BLaER1 (cell line): Measurements from ENCODE around the gene HES5.
"Not testable (repeated sequence)": the region's sequence is repeated elsewhere in the genome, so short reads cannot be mapped to it uniquely, and the experiment has no call there.

Experiments
- H3K27ac ChIP-seq: shearing (Covaris generic); formaldehyde crosslinking; 2 replicates; pipeline ENCODE4 v1.8.1; 2022
- H3K27me3 ChIP-seq: shearing (Covaris generic); formaldehyde crosslinking; 2 replicates; pipeline ENCODE4 v1.8.1; 2022
- H3K36me3 ChIP-seq: shearing (Covaris generic); formaldehyde crosslinking; 2 replicates; pipeline ENCODE4 v1.8.1; 2022
- H3K4me1 ChIP-seq: shearing (Covaris generic); formaldehyde crosslinking; 2 replicates; pipeline ENCODE4 v1.8.1; 2022
- H3K4me2 ChIP-seq: shearing (Covaris generic); formaldehyde crosslinking; 2 replicates; pipeline ENCODE4 v1.8.1; 2022
- H3K4me3 ChIP-seq: shearing (Covaris generic); formaldehyde crosslinking; 2 replicates; pipeline ENCODE4 v1.8.1; 2022
- H3K9ac ChIP-seq: shearing (Covaris generic); formaldehyde crosslinking; 2 replicates; pipeline ENCODE4 v1.8.1; 2022
- H3K9me3 ChIP-seq: shearing (Covaris generic); formaldehyde crosslinking; 2 replicates; pipeline ENCODE4 v1.8.1; 2022
- H4K20me1 ChIP-seq: shearing (Covaris generic); formaldehyde crosslinking; 2 replicates; pipeline ENCODE4 v1.8.1; 2022
- Cebpa-rat ChIP-seq: shearing (Covaris generic); IDR thresholded peaks from 2 replicates; pipeline ENCODE4 v1.8.1; 2022

The HES5 gene

DNA sequence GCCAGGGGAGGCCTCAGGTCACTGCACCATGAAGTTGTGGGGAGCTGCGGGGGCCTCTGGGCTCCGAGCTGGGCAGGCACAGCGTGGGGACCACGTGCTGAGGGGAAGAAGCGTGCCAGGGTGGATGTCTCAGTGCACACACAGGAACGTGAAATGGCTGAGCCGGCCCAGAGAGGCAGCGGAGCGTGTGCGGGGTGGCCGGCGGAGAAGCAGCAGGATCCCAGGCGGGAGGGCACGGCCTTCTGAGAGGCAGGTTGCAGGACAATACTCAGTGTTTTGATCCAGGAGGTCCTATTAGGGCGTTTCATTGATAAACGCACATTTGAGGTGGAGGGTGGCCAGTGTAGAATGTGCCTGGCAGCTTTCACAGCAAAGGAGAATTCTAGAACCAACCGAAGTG is 39.0 kb upstream of the HES5 start:
- peak overlapping the region; percentile 79 for H3K4me2 ChIP-seq

DNA sequence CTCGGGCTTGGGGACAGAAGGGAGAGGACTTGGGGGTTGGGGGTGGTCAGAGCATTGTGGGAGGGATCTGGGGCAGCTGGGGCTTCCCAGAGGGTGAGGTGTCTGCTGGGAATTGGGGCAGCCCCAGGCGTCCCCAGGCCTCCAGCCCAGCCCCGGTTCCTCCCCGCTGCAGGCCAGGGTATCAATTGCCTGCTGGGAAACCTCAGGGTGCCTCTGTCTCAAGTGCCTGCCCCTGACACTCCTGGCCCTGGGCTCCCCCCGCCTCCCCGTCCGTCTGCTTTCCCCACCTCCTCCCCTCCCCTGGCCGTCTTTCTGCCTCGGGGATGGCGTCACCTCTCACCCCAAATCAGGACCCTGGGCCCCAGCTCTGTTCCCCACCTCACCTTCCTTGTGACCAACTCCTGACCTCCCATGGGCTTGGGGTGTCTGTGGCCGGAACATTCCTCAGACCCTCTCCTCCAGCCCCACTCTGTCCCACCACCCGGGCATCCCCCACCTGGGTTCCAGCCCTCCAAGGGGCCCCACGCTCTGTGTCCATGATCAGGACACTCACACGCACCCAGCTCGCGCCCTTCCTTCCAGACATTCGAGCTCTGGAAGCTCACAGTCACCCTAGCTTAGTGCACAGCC is 38.2 kb upstream of the HES5 start:
- H3K9ac ChIP-seq, H3K36me3 ChIP-seq, H3K27me3 ChIP-seq, H3K27ac ChIP-seq, H3K9me3 ChIP-seq, H3K4me3 ChIP-seq, H4K20me1 ChIP-seq: not testable (repeated sequence)
- Histone ChIP-seq H3K4me1 (peaks cover 66% of the 10 kb centered on the region), H3K4me2 (peak overlapping the region; percentile 79)

More for the DNA sequence above, 39.0 kb upstream of the HES5 start:
- no peaks in the 10 kb centered on the region for H3K27me3 ChIP-seq
- H3K9ac ChIP-seq, result no peak overlapping the region
- no peaks in the 10 kb centered on the region for H4K20me1 ChIP-seq
- no peak for TF ChIP-seq Cebpa-rat
- no peak overlapping the region for H3K27ac ChIP-seq
- H3K36me3 ChIP-seq, result no peaks in the 10 kb centered on the region
- no peak overlapping the region for H3K4me3 ChIP-seq
- H3K9me3 ChIP-seq, result peaks cover 13% of the 10 kb centered on the region
- peaks cover 58% of the 10 kb centered on the region for H3K4me1 ChIP-seq

DNA sequence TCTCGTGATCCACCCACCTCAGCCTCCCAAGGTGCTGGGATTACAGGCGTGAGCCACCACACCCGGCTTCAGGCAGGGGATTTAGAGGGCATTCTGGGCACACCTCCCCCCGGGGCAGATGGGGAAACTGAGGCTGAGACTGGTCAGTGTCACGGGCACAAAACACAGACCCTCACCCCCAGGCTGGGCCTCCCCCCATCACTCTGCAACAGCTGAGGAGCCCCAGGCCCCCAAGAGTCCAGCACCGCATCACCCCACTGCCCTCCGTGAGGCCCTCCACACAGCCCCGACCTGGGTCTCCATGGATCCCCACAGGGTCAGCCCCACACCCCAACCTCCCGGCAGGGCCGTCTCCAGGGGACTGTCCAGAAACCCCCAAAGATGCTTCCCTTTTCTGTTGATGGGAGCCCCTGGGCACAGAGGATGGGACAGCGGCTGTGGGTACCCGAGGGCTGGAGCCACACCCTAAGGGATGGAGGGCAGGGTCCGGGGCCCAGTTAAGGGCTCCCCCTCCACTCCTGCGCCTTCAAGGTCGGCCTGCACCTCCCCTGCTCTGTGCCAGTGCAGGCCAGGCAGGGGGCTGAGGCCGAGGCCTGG is 37.1 kb upstream of the HES5 start:
- no peaks in the 10 kb centered on the region for H3K27me3 ChIP-seq
- H3K4me1 ChIP-seq, result peaks cover 77% of the 10 kb centered on the region
- H3K9ac ChIP-seq, result no peak overlapping the region
- TF ChIP-seq Cebpa-rat, result no peak
- no peak overlapping the region for H3K4me3 ChIP-seq
- no peak overlapping the region for H3K27ac ChIP-seq
- H3K9me3 ChIP-seq, result no peaks in the 10 kb centered on the region
- no peak overlapping the region for H3K4me2 ChIP-seq
- no peaks in the 10 kb centered on the region for H4K20me1 ChIP-seq
- no peaks in the 10 kb centered on the region for H3K36me3 ChIP-seq

DNA sequence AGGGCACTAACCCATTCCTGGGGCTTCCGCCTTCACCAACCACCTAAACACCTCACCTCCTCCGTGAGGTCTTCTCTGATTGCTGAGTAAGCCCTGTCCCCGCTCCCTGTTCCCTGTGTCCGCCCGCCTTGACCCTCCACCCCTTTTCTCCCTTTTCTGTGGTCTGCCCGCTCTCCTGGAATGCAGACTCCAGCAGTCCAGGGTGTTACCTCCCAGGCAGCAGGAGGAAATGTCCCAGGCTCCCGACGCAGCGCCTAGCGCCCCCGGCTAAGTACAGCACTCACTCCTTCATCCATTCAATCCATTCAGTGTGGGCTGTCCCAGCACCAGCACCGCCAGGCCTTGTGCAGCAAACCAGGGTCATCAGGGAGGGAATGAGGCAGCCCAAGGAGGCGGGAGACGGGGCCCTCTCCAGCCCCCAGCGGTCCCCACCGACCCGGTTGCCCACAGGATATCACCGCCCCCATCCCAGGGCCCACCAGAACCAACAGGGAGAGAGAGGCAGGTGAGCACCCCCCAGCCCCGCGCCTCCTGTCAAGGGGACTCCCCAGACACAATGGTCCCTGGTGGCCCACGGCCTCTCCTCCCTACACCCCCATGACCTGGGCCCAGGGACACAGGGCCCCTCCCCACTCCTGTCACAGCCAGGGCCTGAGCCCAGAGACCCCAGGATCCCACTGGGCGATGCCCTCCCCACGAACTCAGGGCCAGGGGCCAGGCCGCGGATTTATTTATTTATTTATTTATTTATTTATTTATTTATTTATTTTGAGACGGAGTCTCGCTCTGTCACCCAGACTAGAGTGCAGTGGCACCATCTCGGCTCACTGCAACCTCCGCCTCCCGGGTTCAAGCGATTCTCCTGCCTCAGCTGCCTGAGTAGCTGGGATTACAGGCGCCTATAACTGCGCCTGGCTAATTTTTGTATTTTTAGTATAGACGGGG is 36.3 kb upstream of the HES5 start:
- H4K20me1 ChIP-seq, result no peaks in the 10 kb centered on the region
- H3K4me2 ChIP-seq, result peak overlapping the region; percentile 92; the same call in 1 of the 2 replicates
- no peak overlapping the region for H3K27ac ChIP-seq
- H3K9ac ChIP-seq, result no peak overlapping the region
- TF ChIP-seq Cebpa-rat, result no peak
- H3K4me1 ChIP-seq, result peaks cover 85% of the 10 kb centered on the region
- no peaks in the 10 kb centered on the region for H3K36me3 ChIP-seq
- no peaks in the 10 kb centered on the region for H3K27me3 ChIP-seq
- no peaks in the 10 kb centered on the region for H3K9me3 ChIP-seq
- no peak overlapping the region for H3K4me3 ChIP-seq

DNA sequence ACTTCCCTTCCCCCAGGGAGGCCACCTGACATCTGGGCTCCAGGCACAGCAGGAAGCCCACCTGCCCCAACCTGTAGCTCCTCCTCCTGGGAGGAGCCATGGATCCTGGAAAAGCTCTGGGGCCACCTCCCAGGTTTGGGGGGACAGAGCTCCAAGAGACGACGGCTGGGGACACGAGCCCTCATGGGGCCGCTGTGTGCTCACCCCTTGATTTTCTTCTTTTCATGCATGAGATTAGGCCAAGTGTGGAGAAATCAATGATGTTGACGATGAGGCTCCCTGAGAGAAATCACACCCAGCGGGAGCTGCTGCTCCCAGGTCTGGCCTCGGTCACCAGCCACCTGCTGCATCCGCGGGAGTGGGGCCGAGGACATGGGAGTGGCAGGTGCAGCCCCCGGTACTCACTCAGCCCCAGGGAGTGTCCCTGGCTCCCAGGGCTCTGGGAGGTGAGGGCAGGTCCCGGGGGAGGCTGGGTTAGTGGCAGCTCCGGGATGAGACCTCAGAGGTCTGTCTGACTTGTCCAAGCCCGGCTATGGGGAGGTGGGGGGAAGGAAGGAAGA is 34.8 kb upstream of the HES5 start:
- 0 out of 2 replicates have a peak overlapping the region, but pooled peaks have one; percentile 18 for H3K27ac ChIP-seq

DNA sequence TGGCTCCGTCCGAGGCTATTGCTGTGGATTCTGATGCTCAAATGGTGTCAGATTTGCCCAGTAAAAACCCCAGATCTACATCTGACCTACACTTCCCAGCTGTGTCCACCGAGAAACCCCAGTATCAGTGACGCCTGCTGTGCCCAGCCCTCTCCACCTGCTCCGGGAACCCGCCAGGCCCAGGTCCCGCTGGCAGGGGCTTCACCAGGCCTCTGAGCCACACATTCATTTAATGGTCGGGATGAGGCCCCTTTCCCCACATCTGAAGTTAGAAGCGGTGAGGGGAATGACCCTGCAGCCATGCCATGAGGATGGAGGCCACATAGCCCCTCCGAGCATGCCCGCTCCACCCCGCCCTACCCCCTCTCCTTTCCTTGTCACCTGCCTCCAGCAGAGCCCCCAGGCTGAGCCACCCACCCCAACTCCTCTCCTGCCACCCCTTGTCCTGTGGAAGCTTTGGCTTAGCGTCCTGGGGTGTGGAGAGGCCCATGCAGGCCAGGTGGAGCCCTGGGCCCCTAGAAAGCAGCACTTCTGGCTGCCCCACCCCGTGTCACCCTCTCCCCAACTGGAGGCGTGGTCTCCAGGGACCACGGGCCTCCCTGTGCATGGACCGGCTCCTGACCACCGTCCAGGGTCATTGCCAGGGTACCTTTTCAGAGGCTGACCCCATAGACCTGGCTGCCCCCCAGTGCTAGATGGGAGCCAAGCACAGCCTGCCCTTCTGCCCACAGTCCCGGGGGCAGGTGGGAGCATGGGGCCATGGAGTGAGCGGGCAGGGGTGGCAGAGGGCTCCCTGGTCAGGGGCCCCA is 34.1 kb upstream of the HES5 start:
- H3K4me1 ChIP-seq, result peaks cover 83% of the 10 kb centered on the region
- H3K9ac ChIP-seq, result peak overlapping the region; percentile 53; the same call in 1 of the 2 replicates
- no peak overlapping the region for H3K4me3 ChIP-seq
- no peaks in the 10 kb centered on the region for H3K27me3 ChIP-seq
- peak overlapping the region; percentile 66; the same call in 1 of the 2 replicates for H3K27ac ChIP-seq
- H3K4me2 ChIP-seq, result peak overlapping the region; percentile 92
- H3K9me3 ChIP-seq, result no peaks in the 10 kb centered on the region
- H4K20me1 ChIP-seq, result no peaks in the 10 kb centered on the region
- TF ChIP-seq Cebpa-rat, result no peak
- no peaks in the 10 kb centered on the region for H3K36me3 ChIP-seq

More for the DNA sequence above, 34.8 kb upstream of the HES5 start:
- no peaks in the 10 kb centered on the region for H3K27me3 ChIP-seq
- no peak for TF ChIP-seq Cebpa-rat
- H3K9me3 ChIP-seq, result no peaks in the 10 kb centered on the region
- H3K36me3 ChIP-seq, result no peaks in the 10 kb centered on the region
- no peaks in the 10 kb centered on the region for H4K20me1 ChIP-seq
- no peak overlapping the region for H3K4me3 ChIP-seq
- peaks cover 85% of the 10 kb centered on the region for H3K4me1 ChIP-seq
- peak overlapping the region; percentile 41; the same call in 1 of the 2 replicates for H3K9ac ChIP-seq
- peak overlapping the region; percentile 92 for H3K4me2 ChIP-seq

DNA sequence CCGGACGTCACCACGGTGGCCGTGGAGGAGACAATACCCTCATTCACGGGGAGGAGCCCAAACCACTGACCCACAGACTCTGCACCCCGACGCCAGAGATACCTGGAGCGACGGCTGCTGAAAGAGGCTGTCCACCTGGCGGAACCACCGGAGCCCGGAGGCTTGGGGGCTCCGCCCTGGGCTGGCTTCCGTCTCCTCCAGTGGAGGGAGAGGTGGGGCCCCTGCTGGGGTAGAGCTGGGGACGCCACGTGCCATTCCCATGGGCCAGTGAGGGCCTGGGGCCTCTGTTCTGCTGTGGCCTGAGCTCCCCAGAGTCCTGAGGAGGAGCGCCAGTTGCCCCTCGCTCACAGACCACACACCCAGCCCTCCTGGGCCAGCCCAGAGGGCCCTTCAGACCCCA is 33.1 kb upstream of the HES5 start:
- no peaks in the 10 kb centered on the region for H3K9me3 ChIP-seq
- H3K36me3 ChIP-seq, result no peaks in the 10 kb centered on the region
- H3K27me3 ChIP-seq, result no peaks in the 10 kb centered on the region
- peak overlapping the region; percentile 66 for H3K27ac ChIP-seq
- no peaks in the 10 kb centered on the region for H4K20me1 ChIP-seq
- no peak for TF ChIP-seq Cebpa-rat
- H3K4me1 ChIP-seq, result peaks cover 83% of the 10 kb centered on the region
- H3K4me2 ChIP-seq, result peak overlapping the region; percentile 92
- H3K9ac ChIP-seq, result peak overlapping the region; percentile 53; the same call in 1 of the 2 replicates
- no peak overlapping the region for H3K4me3 ChIP-seq

DNA sequence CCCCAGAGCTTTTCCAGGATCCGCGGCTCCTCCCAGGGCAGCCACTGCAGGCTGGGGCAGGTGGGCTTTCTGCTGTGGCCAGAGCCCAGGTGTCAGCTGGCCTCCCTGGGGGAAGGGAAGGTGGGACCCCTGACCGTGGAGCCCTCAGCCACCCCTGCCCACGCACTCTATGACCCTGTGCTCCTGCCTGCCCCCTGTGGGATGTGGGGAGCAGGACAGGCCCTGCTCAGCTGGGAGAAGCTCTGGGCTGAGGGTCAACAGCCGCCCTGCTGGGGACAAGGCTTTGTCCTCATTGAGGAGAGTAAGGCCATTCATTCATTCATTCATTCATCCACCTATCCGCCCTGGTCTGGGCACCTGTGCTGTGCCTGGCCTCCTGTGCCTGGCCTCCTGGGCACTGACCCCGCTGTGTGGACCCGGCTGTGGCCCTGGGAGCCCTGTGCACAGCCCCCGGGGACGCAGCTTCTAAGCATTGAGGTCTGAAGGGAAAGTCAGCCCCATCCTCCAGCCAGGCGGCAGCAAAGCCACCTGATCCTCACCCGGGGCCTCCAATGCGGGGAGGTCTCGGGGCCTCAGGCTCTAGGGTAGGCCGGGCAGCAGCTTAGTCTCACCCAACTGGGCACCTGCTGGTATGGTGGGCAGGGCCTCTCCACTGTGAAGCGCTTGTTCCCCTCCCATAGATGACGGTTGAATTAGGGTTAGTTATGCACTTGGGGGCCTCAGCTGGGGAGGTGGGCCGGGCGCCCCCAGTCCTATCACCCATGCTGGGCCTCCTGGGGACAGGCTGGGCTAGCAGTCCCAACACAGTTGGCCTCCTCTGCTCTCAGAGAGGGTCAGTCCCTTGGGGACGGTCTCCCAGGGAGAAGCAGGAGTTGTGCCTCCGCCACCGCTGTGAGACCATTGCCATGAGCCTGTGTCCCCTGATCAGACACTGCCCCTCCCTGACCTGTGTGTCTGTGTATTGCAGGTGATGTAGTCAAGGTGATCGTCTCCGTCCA is 32.1 kb upstream of the HES5 start:
- TF ChIP-seq Cebpa-rat, result no peak
- H3K27me3 ChIP-seq, result no peaks in the 10 kb centered on the region
- peak overlapping the region; percentile 2; the same call in 1 of the 2 replicates for H3K9ac ChIP-seq
- H3K4me1 ChIP-seq, result peaks cover 93% of the 10 kb centered on the region
- H3K4me3 ChIP-seq, result no peak overlapping the region
- H3K27ac ChIP-seq, result peak overlapping the region; percentile 61
- peak overlapping the region; percentile 92 for H3K4me2 ChIP-seq
- H3K9me3 ChIP-seq, result no peaks in the 10 kb centered on the region
- no peaks in the 10 kb centered on the region for H4K20me1 ChIP-seq
- H3K36me3 ChIP-seq, result no peaks in the 10 kb centered on the region
